WTC11 (cell line): ENCODE measurements around the gene NDUFA11.

Experiments
- ATF3 ChIP-seq: sonication (generic); formaldehyde crosslinking; conservative IDR thresholded peaks from 2 replicates; pipeline ENCODE4 v1.8.1; 2022; ENCODE audit warnings: mild to moderate bottlenecking, missing genetic modification reagents
- CTCF ChIP-seq: fragments of 200-600 bp; IDR thresholded peaks from 2 replicates; pipeline ENCODE4 v1.8.0; 2022; ENCODE audit warnings: antibody characterized with exemption
- FOXP1 ChIP-seq: sonication (generic); formaldehyde crosslinking; IDR thresholded peaks from 2 replicates; pipeline ENCODE4 v1.8.0; 2022; ENCODE audit warnings: missing genetic modification reagents, mild to moderate bottlenecking, moderate library complexity, borderline replicate concordance
- ZNF232 ChIP-seq: sonication (generic); formaldehyde crosslinking; IDR thresholded peaks from 2 replicates; pipeline ENCODE4 v1.8.0; 2022; ENCODE audit warnings: mild to moderate bottlenecking, missing genetic modification reagents

- TF ChIP-seq CTCF = no peak
- no peak for TF ChIP-seq ATF3
- TF ChIP-seq ZNF232 (CRISPR knock-in tag) = no peak
- no peak for TF ChIP-seq FOXP1 (CRISPR knock-in tag)
Observed at GRCh38 chr19:5953030-5953589, 49.5 kb upstream of the NDUFA11 start.
